Renal cortex interstitium (tissue), 11 donors: Measurements from ENCODE around the gene FEZF2. TPM values are rescaled to one million over a fixed set of nuclear protein-coding genes. Genes with fewer than 3 reads are reported as not detected.

ENCODE experiments used
- DNase-seq, 11 donors: peaks; one replicate each; pipeline ENCODE4 v3.0.0-alpha.2; 2013; ENCODE audit warnings: low read depth in 9 of 11, low spot score in 4 of 11; ENCODE audit errors: extremely low read depth in 1 of 11
- polyA plus RNA-seq, 3 donors: library from polyadenylated mRNA; unstranded; fragments of 120-200 nt; gene quantifications; one replicate each; pipeline ENCODE4 v1.2.1, GENCODE V29; 2013; ENCODE audit not compliant: insufficient read length in 3 of 3

The FEZF2 gene
- polyA plus RNA-seq, 3 donors = not detected

DNA sequence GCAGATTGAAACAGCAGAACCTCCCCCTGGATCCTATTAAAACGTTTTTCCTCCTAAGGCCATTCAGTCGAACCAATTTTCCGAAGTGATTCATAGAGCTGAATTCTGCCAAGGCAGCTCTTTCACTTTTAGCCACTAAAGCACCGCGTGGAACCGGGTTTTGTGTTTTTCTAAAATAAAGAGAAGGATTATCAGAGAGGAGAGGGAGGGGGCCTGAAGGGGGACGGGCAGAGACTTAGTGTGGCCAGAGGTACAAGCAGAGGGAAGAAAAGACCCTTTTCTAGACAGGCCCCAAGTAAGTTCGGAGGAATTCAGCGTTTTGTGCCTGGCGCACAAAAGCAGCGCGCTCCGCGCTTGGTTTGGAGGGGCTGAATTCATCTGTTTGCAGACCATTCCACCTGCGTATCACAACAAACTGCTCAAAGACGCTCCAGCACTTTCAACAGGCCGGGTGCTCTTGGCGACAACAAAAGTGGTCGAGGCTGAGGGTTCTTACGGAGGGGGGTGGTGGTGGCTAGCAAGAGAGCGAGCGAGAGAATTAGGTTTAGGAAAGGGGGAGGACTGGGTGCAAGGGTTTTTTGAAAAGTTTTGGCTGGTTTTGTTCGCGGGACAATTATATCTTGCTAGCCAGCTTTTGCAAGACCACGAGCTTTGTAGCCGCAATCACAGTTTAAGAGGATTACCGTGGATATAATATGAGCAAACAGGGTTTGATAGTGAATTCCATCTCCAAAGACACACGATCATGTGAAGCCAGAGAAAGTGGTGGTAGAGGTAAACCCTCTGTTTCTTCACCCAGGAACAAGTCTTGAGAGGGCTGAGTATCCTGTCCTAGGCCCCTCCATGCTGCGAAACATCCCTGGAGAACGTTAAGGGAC lies 1.2 kb upstream of the FEZF2 start:
- DNase-seq = no peak

DNA sequence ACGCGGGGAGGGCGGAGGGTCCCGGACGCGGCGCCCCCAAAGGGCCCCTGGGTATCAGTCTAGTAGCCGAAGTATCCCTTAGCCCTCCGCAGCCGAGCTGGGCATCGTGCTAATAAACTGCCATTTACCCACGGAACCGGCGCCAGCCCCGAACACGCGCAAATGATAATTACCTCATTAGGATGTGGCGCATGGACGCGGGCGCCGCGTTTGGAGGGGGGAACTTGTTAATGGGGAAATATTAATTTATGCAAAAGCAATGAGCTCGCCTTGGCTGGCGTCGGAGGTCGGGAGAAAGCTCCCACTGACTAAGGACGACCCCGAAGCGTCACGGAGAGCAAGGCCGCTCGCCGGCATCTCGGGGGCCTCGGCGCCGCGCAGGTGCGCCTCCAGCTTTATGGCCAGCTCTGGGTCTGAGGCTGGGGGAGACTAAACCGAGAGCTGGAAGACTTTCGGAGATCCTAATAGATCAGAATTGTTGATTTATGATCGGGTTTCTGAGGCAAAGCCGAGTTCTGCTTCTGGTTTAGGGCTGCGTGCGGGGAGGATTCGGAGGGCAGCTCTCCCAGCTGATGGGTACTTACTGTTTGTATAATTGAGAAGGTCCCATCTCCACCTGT lies 474 bp upstream of the FEZF2 start:
- no peak for DNase-seq

DNA sequence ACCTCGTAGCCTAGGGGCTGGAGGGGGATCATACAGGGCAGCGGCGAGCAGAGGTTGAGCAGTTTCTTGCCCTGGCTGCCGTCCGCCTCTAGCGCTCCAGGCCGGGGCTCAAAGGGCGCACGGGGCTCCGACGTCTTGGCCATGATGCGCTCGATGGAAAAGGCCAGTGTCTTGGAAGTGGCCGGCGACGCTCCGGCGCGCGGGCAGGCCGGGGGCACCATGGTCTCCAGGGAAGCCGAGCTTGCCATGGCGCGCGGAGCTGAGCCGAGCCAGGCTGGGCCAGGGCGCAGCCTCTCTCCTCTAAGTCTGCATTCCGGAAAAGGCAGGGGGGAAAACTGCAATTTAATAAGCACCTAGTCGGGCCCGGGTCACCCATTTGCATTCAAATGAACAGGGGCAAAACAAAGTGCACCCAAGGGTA lies 719 bp downstream of the FEZF2 start:
- no peak for DNase-seq

DNA sequence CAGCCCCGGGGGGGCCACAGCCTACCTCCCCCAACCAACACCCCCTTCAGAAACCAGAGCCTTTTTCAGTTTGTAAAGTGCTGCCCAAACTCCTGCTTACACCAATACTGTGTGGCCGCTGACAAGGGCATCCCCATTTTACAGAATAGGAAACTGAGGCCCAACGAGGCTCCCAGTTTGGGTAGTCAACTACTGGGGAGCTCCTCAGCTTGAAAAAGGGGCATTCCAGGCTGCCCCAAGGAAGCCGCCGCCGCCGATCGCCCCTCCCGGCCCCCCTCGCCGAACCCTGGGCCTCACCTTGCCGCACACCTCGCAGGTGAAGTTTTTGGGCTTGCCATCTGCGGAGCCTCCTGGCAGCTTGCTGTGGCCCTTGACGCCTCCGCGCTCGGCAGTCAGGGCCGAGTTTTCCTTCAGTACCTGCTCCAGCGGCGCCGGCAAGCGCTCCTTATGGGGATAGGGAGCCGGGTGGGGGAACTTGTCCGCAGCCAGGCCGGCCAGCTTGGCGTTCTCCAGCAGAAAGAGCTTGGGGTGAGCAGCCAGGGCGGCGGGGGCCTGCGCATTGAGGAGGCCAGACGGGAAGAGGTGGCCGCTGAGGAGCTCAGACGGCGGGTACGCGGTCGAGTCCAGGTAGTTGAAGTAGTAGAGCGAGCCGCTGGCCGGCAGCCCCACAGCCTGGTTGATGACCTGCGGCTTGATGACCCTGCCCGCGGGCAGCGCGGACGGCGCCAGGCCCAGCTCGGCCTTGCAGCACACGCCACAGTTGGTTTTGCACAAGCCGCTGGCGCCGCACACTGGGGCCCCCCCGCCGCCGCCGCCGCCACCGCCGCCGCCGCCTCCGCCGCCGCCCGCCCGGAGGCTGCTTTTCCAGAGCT lies 1.4 kb downstream of the FEZF2 start:
- no peak for DNase-seq

DNA sequence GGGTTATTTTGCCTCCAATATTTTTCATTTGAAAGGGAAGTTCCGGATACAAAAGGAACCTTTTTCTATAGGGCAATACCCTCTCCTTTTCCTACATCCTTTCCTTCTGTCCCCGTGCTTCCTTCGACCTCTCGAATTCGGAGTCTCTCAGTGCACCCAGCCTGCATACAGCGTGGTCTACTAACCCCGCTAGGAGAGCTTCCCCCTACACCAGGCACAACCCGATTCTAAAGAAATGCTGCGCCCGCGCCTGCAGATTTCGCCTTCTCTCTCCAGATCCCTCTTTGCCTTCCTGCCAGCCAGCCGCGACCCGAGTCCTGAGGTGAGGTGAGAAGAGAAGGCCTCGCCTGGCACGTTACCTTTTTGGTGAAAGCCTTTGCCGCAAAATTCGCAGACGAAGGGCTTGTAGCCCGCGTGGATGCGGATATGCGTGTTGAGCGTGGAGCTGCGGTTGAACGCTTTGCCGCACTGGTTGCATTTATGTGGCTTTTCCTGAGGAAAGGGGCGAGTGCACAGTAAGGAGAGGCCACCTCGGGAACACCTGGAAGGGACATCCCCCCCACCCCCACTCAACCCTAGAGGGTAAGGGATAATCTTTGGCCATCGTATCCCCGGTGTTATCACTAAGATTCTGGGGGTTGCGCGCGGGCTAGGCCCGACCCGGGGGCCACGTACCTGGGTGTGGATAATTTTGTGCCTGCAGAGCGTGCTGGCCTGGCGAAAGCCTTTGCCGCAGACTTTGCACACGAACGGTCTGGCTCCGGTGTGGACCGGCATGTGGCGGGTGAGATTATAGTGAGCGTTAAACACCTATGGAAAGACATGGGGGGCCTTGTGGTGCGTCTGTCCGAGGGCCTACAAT lies 2.3 kb downstream of the FEZF2 start:
- no peak for DNase-seq

DNA sequence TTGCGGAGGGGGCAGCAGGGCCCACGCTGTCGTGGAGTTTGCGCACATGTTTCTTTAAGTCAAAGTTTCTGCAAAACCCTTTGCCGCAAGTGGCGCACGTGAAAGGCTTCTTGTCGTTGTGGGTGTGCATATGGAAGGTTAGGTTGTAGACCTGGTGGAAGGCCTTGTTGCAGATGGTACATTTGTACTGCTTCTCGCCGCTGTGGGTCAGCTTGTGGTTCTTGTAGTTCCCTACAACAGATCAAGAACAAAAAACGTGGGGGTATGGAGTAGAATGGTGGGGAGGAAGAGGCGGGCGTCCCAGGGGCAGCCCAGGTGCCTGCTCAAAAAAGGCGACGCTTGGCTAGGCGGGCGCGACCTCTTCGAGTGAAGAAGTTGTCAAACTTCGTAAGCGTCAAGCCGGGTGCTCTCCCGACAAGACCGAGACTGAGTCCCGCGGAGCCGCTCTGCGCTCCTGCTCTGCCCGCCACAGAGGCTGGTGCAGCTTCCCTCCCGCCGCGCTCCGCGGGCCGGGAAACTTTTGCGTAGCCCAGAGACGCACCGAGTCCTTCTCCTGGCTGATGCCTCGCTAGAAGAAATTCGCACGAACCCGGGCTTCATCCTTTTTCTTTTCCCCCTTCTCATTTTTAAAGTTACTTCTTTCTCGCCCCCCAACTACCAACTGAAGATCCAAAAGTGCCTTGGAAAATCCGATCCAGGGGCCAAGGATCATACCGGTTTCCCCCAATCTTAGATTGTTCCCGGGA lies 3.1 kb downstream of the FEZF2 start:
- no peak for DNase-seq

DNA sequence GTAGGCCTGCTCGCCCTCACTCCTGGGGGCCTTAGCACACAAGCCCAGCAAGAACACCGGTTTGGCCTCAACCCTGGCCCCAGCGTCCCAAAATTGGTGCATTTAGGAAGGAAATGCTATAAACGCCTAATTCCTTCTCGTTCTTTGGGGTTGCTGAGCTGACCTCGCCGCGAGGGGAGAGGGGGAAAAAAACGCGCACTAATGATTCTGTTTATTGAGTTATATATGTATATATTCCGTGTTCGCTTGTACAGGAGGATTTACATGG lies 3.9 kb downstream of the FEZF2 start:
- no peak for DNase-seq

DNA sequence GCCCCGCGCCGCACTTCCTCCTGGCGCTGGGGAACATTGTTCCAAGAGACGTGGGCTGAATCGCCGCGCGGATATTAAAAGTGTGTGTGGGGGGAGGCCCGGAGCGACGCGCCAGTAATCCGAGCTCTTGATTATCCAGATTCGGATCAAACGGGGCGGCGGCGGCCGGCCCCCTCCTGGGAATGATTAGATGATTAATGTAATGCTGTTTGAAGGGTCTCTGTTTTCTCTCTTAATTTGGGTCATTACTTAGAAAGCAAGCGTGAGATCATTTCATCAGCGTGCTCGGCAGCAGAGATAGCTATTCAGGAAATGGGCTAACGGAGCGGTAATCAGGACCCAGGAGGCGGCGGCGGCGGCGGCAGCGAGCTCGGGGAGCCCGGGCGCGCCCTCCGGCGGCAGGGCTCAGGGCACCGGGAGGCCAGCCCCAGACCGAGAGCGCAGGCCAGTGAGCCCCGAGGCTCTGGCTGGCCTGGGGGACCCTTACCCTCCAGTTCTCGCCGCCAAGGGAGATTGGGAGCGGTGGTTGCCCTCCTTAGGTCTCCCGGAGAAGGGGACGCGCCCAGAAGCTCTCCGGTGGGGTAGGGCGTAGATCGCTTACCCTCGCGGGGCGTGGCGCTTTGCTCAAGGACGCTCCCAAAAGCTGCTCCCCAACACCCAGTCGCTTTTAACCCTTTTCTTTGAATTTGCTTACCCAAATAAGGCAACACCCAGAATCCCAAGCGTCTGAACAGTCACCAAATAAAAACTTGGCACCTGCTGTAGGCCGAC lies 4.5 kb downstream of the FEZF2 start:
- no peak for DNase-seq

DNA sequence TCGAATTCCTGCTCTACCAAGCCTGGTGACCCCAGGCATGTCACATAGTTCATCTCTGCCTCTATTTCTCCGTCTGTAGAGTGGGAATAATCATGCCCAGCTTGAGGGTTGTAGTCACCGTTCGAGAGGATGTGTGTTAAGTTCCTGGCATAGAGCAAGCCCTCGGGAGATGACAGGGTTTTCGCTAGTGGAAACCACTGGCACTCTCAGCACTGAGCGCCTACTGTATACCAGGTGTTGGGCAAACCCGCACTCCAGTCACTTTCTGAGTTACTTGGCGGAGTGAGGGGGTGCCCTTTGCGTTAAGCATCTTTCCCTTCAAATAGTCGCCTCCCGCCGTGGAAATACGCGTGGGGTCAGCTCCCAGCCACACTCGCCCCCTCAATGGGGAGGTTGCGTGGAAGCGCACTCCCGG lies 5.1 kb downstream of the FEZF2 start:
- DNase-seq = no peak

DNA sequence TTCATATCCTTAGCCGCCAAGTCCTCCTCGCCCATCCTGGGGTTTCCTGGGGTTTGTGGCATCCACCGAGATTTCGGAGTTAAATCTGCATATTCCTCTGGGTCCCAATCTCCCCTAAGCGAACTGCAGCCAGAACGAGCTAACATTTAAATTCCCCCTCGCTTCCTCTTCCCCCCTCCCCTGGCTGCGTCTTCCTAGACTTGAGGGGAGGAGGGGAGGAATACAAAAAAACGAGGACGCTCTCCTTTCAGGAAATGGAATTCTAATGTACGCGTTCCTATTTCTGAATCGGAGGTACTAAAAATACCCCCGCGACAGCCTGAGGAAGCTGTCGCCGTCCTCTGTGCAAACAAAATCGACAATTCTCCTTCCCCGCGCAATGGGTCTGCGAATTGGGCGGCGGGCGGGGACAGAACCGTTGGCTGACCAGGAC lies 5.6 kb downstream of the FEZF2 start:
- DNase-seq = no peak

DNA sequence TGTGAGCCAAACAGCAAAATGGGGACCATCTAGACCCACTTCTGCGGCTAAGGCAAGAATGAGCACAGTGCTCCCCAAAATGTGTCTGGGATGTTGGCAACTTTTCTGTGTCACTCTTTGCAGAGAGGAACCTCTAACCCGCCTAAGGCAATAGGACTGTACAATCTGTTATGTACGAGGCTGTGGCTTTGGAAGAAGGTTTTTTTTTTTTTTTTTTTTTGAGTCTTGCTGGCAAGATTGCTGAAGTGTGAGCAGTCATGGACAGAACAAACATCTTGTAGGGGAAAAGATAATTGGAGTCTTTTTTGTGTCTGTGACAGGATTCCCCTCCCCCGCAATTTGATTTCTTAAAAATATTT lies 7.2 kb downstream of the FEZF2 start:
- DNase-seq = no peak

DNA sequence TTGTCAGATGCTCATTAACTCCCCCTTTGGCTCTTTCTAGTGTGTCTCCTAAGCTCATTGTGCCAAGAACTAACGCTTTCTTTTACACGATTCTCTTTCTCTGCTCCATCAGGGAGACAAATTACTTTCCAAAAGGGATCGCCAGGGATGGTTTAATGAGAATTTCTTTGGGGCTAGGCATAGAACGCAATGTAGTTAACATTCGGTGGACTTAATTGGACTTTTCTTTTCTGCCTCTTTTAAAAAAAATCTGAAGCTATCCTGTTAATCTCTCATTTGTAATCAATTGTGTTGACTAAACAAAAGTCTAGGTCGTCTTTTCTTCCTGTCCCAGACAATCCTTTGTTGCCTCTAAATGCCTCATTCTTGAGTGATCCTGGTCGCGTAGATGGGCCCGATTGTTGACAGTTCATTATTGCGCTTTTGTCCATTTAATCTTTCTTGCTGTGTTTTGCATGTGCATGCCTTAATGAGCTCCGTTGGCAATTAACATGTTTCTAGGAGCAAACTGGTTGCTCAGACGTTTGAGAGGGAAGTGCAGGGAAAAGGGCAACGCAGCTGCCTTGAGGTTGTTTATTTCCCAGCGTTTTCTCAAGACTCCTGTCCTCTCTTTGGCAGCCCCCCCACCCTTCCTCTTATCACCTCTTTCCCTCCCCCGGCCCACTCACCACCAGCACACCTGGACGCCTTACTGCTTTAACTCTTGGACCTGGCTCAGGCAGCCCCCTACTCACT lies 7.8 kb downstream of the FEZF2 start:
- no peak for DNase-seq

DNA sequence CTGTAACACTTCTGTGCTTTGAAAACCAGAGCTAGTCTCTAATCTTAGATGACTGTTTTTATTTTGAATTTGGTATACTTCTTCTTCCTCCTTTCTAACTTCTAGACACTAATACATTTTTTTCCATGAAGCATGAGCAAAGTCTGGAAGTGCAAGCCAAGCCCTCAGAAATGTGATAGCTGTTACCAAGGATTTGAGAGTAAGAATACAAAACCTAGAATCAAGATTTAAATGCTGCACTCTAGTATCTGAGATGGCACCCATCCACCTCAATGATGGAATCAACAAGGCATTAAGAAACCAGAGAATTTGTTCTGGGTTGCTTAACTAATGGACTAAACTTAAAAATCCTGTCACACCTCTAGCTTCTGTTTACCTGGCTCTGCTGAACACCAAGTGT lies 9.2 kb downstream of the FEZF2 start:
- no peak for DNase-seq

DNA sequence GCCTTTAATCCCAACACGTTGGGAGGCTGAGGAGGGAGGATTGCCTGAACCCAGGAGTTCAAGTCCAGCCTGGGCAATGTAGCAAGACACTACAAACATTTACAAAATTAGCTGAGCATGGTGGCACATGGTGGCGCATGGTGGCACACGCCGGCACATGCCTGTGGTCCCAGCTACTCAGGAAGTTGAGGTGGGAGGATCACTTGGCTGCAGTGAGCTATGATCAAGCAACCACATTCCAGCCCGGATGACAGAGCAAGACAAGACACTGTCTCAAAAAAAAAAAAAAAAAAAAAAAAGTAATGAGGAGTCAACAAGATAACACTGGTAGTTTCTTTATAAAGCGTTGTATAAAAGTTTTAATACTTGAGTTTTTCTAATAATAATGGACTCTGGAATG lies 10.1 kb downstream of the FEZF2 start:
- no peak for DNase-seq

DNA sequence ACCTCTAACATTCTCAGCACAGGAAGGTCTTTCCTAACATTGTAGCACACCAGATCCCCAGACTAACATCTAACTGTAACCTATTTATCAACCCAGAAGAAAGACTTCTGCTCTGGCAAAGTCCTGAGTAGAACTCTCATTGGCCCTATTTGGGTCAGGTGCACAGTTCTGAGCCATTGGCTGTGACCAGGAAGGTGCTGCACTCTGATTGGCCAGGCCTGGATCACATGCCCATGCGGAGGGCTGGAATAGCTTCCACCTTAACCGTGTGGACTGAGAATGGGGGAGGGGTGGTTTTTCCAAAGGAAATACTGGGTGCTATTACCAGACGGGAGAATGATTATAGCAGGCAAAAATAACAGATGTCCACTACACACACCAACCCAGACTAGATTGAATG lies 11.5 kb downstream of the FEZF2 start:
- no peak for DNase-seq

DNA sequence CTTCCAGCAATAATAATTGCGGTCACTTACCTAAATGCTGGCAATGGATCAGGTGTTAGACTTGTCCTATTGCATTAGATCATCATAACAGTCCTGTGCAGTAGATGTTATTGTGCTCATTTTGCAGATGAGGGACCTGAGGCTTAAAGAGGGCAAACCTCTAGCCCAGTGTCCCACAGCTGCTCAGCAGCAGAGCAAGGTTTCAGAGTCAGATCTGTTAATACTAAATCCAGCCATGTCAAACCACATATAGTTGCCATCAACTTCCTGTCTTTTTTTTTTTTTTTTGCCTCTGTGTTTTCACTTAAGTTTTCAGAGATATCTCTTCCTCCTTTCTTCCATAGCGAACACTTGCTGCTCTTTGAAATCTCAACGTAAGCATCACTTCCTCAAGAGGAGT lies 12.1 kb downstream of the FEZF2 start:
- no peak for DNase-seq

DNA sequence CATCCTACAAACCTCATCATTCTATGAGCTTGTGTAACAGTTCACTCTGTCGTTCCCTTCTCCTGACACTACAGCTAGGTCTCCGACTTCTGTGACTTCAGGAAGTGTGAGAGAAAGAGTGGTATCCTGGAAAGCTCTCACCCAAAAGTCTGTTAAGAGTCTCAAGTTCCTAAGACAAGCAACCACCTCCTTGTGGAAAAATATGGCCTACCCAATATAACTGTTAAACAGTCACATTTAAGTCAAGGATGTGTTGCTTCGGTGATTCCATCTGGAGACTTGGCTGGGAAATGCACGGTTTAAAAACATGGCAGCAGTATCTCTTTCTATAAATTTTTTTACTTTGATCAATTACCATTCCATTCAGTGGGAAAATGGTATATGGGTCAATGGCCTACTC lies 13.8 kb downstream of the FEZF2 start:
- DNase-seq = no peak
